CD14-positive monocyte (primary cell): ENCODE measurements around the gene AGPAT3. TPM values are rescaled to one million over a fixed set of nuclear protein-coding genes. Genes with fewer than 3 reads are reported as not detected.

Experiments
- DNase-seq, 3 donors: peaks; one replicate each; pipeline ENCODE4 v3.0.0-alpha.2; 2011 to 2022
- H2AFZ ChIP-seq: 2 replicates; pipeline ENCODE4 v1.6.0; 2012; ENCODE audit warnings: mild to moderate bottlenecking, low read depth, low read length, inconsistent platforms; ENCODE audit not compliant: insufficient read depth, poor library complexity, severe bottlenecking
- H3K27ac ChIP-seq, 2 donors: 1 replicate in 1 of 2; 2 replicates in 1 of 2; pipeline ENCODE4 v1.5.1; 2012 to 2013; ENCODE audit warnings: low read length in 2 of 2, control low read depth in 1 of 2, inconsistent platforms in 1 of 2, low read depth in 1 of 2, mild to moderate bottlenecking in 1 of 2
- H3K27me3 ChIP-seq, 2 donors: one replicate each; pipeline versions ENCODE4 v1.6.0 to v1.6.1; 2011 to 2013; ENCODE audit warnings: low read length in 2 of 2; ENCODE audit not compliant: control insufficient read depth in 2 of 2, insufficient read depth in 2 of 2
- H3K36me3 ChIP-seq, 2 donors: replicated peaks in 1 of 2; 1 replicate in 1 of 2; 2 replicates in 1 of 2; pipeline versions ENCODE4 v1.5.1 to v1.6.1; 2012 to 2013; ENCODE audit warnings: low read length in 2 of 2, control low read depth in 1 of 2, inconsistent platforms in 1 of 2, mild to moderate bottlenecking in 1 of 2; ENCODE audit not compliant: insufficient read depth in 2 of 2, control insufficient read depth in 1 of 2
- H3K4me1 ChIP-seq, 2 donors: 1 replicate in 1 of 2; 2 replicates in 1 of 2; pipeline versions ENCODE4 v1.5.1 to v1.6.1; 2012 to 2013; ENCODE audit warnings: low read length in 2 of 2, control low read depth in 1 of 2, inconsistent platforms in 1 of 2, mild to moderate bottlenecking in 1 of 2, moderate library complexity in 1 of 2; ENCODE audit not compliant: insufficient read depth in 2 of 2, control insufficient read depth in 1 of 2
- H3K4me2 ChIP-seq: replicated peaks from 2 replicates; pipeline ENCODE3; 2012; ENCODE audit warnings: low read length, moderate library complexity, mild to moderate bottlenecking; ENCODE audit not compliant: poor library complexity, severe bottlenecking; ENCODE audit errors: extremely low read depth
- H3K4me3 ChIP-seq, 3 experiments: fragments of 200-600 bp in 1 of 3; sonication (generic) in 1 of 3; replicated peaks in 1 of 3; 1 replicate in 2 of 3; 2 replicates in 1 of 3; pipeline ENCODE4 v1.5.1; 2011 to 2013; ENCODE audit warnings: low read length in 3 of 3, mild to moderate bottlenecking in 3 of 3, control low read depth in 2 of 3, low read depth in 2 of 3, inconsistent platforms in 1 of 3, moderate library complexity in 1 of 3
- H3K79me2 ChIP-seq: 2 replicates; pipeline ENCODE4 v1.6.0; 2012; ENCODE audit warnings: mild to moderate bottlenecking, control low read depth, inconsistent platforms, low read length, moderate library complexity; ENCODE audit not compliant: insufficient read depth
- H3K9ac ChIP-seq: 2 replicates; pipeline ENCODE4 v1.6.0; 2017; ENCODE audit warnings: low read length, mild to moderate bottlenecking; ENCODE audit not compliant: insufficient read depth, poor library complexity, severe bottlenecking
- H3K9me3 ChIP-seq, 2 donors: replicated peaks in 1 of 2; 1 replicate in 1 of 2; 2 replicates in 1 of 2; pipeline versions ENCODE4 v1.5.1 to v1.6.1; 2012 to 2013; ENCODE audit warnings: low read length in 2 of 2, control low read depth in 1 of 2; ENCODE audit not compliant: control insufficient read depth in 1 of 2, insufficient read depth in 1 of 2
- H4K20me1 ChIP-seq: 2 replicates; pipeline ENCODE4 v1.6.0; 2012; ENCODE audit warnings: mild to moderate bottlenecking, low read length, control low read depth, moderate library complexity; ENCODE audit not compliant: insufficient read depth
- H3K27ac Mint-ChIP-seq, 7 donors: one replicate each; pipeline ENCODE4 v1.8.0; 2020; ENCODE audit warnings: mild to moderate bottlenecking in 7 of 7, mixed read lengths in 7 of 7, moderate library complexity in 6 of 7, inconsistent platforms in 2 of 7
- H3K27me3 Mint-ChIP-seq, 3 donors: one replicate each; pipeline ENCODE4 v1.8.0; 2021 to 2022; ENCODE audit warnings: low read depth in 3 of 3, mild to moderate bottlenecking in 3 of 3, mixed read lengths in 3 of 3, moderate library complexity in 3 of 3, inconsistent platforms in 1 of 3
- H3K36me3 Mint-ChIP-seq, 2 donors: one replicate each; pipeline ENCODE4 v1.8.0; 2020; ENCODE audit warnings: mixed read lengths in 2 of 2, inconsistent platforms in 1 of 2, mild to moderate bottlenecking in 1 of 2
- H3K4me1 Mint-ChIP-seq: one replicate; pipeline ENCODE4 v1.8.0; 2020; ENCODE audit warnings: mild to moderate bottlenecking, mixed read lengths
- H3K4me3 Mint-ChIP-seq, 2 donors: one replicate each; pipeline ENCODE4 v1.8.0; 2020; ENCODE audit warnings: mild to moderate bottlenecking in 2 of 2, mixed read lengths in 2 of 2, moderate library complexity in 1 of 2
- H3K9me3 Mint-ChIP-seq, 7 donors: one replicate each; pipeline ENCODE4 v1.8.0; 2020 to 2022; ENCODE audit warnings: mixed read lengths in 7 of 7, mild to moderate bottlenecking in 6 of 7, moderate library complexity in 6 of 7, inconsistent platforms in 2 of 7
- CTCF ChIP-seq: fragments of 200-600 bp; IDR thresholded peaks from one replicate; pipeline ENCODE4 v1.8.0; 2022; ENCODE audit warnings: antibody characterized with exemption, mild to moderate bottlenecking
- WGBS: methylation state at CpG from one replicate; pipeline ENCODE4 v1.1.5; 2013; ENCODE audit warnings: missing lambda C conversion rate; ENCODE audit not compliant: insufficient coverage; 5-methylcytosine and 5-hydroxymethylcytosine counted together
- intact Hi-C, 2 donors: fragments of 100-400 bp; cut with micrococcal nuclease; formaldehyde crosslinking; loops; one replicate each; pipeline versions ENCODE4 v1.15.0 to v1.15.1; 2023
- polyA plus RNA-seq, 3 donors: library from polyadenylated mRNA; depleted of rRNA in 1 of 3; unstranded in 2 of 3; stranded (reverse) in 1 of 3; fragments of 300-500 nt in 2 of 3; fragments of >200 nt in 1 of 3; fragmentation: Illumina TruSeq in 2 of 3; gene quantifications; 1 replicate in 2 of 3; 2 replicates in 1 of 3; pipeline ENCODE4 v1.2.3, GENCODE V29; 2012 to 2021

Gene AGPAT3
- polyA plus RNA-seq, 3 donors: 24.9 to 49.3 (median 26.2) TPM

DNA sequence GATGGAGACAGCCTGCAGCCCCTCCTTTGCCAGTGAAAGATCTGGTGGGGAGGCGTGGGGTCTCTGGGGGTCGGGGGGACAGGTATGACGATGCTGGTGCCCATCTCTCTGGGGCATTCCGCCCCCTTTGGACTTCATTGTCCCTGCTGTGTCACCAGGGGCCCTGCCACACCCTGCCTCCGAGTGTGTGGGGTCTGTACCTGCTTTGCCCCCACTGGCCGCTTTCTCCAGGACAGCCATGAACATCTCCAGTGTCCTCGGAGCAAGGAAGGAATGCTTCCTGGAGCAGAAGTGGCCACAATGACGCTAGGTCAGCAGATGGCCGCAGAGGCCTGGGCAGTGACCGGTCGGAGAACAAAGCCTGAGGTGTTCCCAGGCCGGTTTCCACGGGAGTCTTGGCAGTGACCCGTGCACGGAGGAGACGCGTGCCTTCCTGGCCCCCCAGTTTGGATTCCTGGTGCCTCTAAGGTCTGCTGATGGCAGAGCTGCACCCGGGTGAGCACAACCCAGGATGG lies 128.5 kb downstream of the AGPAT3 start:
- Histone ChIP-seq H4K20me1 (no peaks in the 10 kb centered on the region), H3K27me3 (peaks cover 0 to 2% of the 10 kb centered on the region in 2 donors), H3K4me3 (no peak overlapping the region), H3K4me2 (no peak overlapping the region), H3K9ac (no peak overlapping the region), H2AFZ (no peak overlapping the region), H3K9me3 (peaks cover 0 to 4% of the 10 kb centered on the region in 2 donors), H3K36me3 (no peaks in the 10 kb centered on the region), H3K27ac (no peak overlapping the region), H3K4me1 (no peaks in the 10 kb centered on the region), H3K79me2 (no peaks in the 10 kb centered on the region)
- no peak overlapping the region for H3K4me3 Mint-ChIP-seq
- TF ChIP-seq CTCF: no peak
- H3K9me3 Mint-ChIP-seq: peaks cover 0 to 9% (median 3%) of the 10 kb centered on the region in 7 donors
- intact Hi-C loops: loop anchor here in 1 of 2 donors (5.0 kb wide), 1 partner anchor 39 kb away; no protein-coding TSS in a partner anchor
- WGBS: 88% methylated on average over 17 of the region's 18 CpGs
- DNase-seq: no peak
- no peaks in the 10 kb centered on the region for H3K36me3 Mint-ChIP-seq
- no peaks in the 10 kb centered on the region for H3K4me1 Mint-ChIP-seq
- H3K27ac Mint-ChIP-seq: no peak overlapping the region
- H3K27me3 Mint-ChIP-seq: peaks cover 3 to 7% (median 6%) of the 10 kb centered on the region in 3 donors

DNA sequence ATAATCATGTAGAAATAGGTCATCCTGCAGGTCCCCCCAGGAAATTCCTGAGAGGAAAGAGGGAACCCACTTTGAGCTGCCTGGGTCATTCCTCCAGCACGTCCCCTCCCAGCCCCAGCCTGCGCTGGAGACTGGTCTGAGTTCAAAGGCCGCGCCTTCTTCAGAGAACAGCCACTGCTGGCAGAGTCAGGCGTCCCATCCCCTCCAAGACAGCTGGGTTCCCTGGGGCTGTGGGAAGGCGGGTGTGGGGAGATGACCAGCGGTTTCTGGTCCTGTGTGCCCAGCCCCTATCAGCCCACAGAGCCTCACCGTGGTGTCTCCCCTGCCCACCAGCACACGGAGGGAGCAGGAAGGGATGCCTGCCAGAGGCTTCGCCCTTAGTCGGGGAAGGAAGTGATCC lies 129.1 kb downstream of the AGPAT3 start:
- no peaks in the 10 kb centered on the region for H3K4me1 ChIP-seq
- peaks cover 0 to 2% of the 10 kb centered on the region in 2 donors for H3K27me3 ChIP-seq
- no peaks in the 10 kb centered on the region for H3K36me3 ChIP-seq
- WGBS: 95% methylated on average over 3 of the region's 11 CpGs
- H3K4me3 Mint-ChIP-seq: no peak overlapping the region
- no peaks in the 10 kb centered on the region for H3K4me1 Mint-ChIP-seq
- H4K20me1 ChIP-seq: no peaks in the 10 kb centered on the region
- no peak overlapping the region for H3K27ac ChIP-seq
- H3K27me3 Mint-ChIP-seq: peaks cover 3 to 6% (median 4%) of the 10 kb centered on the region in 3 donors
- H3K9me3 ChIP-seq: peaks cover 0 to 4% of the 10 kb centered on the region in 2 donors
- H3K36me3 Mint-ChIP-seq: no peaks in the 10 kb centered on the region
- no peak overlapping the region for H3K4me2 ChIP-seq
- no peak overlapping the region for H3K27ac Mint-ChIP-seq
- TF ChIP-seq CTCF: no peak
- H3K9me3 Mint-ChIP-seq: peaks cover 0 to 9% (median 3%) of the 10 kb centered on the region in 7 donors
- no peaks in the 10 kb centered on the region for H3K79me2 ChIP-seq
- H3K4me3 ChIP-seq: no peak overlapping the region
- DNase-seq: no peak
- intact Hi-C loops: loop anchor here in 1 of 2 donors (5.0 kb wide), 1 partner anchor 38 kb away; no protein-coding TSS in a partner anchor
- no peak overlapping the region for H2AFZ ChIP-seq
- no peak overlapping the region for H3K9ac ChIP-seq
